Heart left ventricle (tissue), 16 donors: ENCODE data around the gene BRCA2. TPM values are rescaled to one million over a fixed set of nuclear protein-coding genes. Genes with fewer than 3 reads are reported as not detected.

Experiments used
- ATAC-seq, 4 donors: fragments of 200-7000 bp; cut with Tn5 transposase; one replicate each; pipeline ENCODE4 v1.9.1; 2020 to 2022; ENCODE audit warnings: moderate library complexity in 4 of 4, mild to moderate bottlenecking in 3 of 4, moderate number of reproducible peaks in 1 of 4
- DNase-seq, 5 donors: peaks; one replicate each; pipeline ENCODE4 v3.0.0-alpha.2; 2020
- H3K27ac ChIP-seq, 12 donors: fragments of 200-600 bp; sonication (generic) in 4 of 12; one replicate each; pipeline versions ENCODE4 v1.5.0 to v1.8.0; 2016 to 2022; ENCODE audit warnings: mild to moderate bottlenecking in 2 of 12
- H3K27me3 ChIP-seq, 9 donors: fragments of 200-600 bp; sonication (generic) in 2 of 9; one replicate each; pipeline versions ENCODE4 v1.5.1 to v1.8.0; 2016 to 2022; ENCODE audit warnings: mild to moderate bottlenecking in 3 of 9
- H3K36me3 ChIP-seq, 9 donors: fragments of 200-600 bp; sonication (generic) in 2 of 9; one replicate each; pipeline versions ENCODE4 v1.5.0 to v1.8.0; 2018 to 2022; ENCODE audit warnings: mild to moderate bottlenecking in 2 of 9
- H3K4me1 ChIP-seq, 12 donors: fragments of 200-600 bp; sonication (generic) in 4 of 12; one replicate each; pipeline versions ENCODE4 v1.5.0 to v1.8.0; 2016 to 2022; ENCODE audit warnings: mild to moderate bottlenecking in 3 of 12
- H3K4me3 ChIP-seq, 12 donors: fragments of 200-600 bp; sonication (generic) in 4 of 12; one replicate each; pipeline versions ENCODE4 v1.5.0 to v1.8.0; 2017 to 2022; ENCODE audit warnings: mild to moderate bottlenecking in 9 of 12, moderate library complexity in 4 of 12
- H3K9me3 ChIP-seq, 12 donors: fragments of 200-600 bp; sonication (generic) in 4 of 12; one replicate each; pipeline versions ENCODE4 v1.5.0 to v1.8.0; 2016 to 2022; ENCODE audit warnings: mild to moderate bottlenecking in 1 of 12
- POLR2A ChIP-seq, 2 donors: fragments of 450-650 bp; IDR thresholded peaks; one replicate each; pipeline ENCODE4 v1.6.1; 2017; ENCODE audit warnings: antibody characterized with exemption in 2 of 2, mild to moderate bottlenecking in 2 of 2, moderate library complexity in 2 of 2
- WGBS, 4 donors: extraction: QIAGEN DNeasy Blood & Tissue Kit in 2 of 4; methylation state at CpG; one replicate each; pipeline versions ENCODE4 v1.1.5 to v1.1.7; 2013 to 2018; 5-methylcytosine and 5-hydroxymethylcytosine counted together
- intact Hi-C, 10 donors: fragments of 100-400 bp; cut with DNase I; formaldehyde crosslinking; loops; one replicate each; pipeline versions ENCODE4 v1.11.1 to v1.14.2; 2022
- polyA plus RNA-seq, 2 donors: library from polyadenylated mRNA; stranded (reverse); fragments of 200-250 nt; gene quantifications; one replicate each; pipeline ENCODE4 v1.2.3, GENCODE V29; 2013
- total RNA-seq, 9 donors: library from RNA; depleted of rRNA in 2 of 9; stranded (reverse); fragments of >200 nt in 2 of 9; fragmentation: NEBNext Ultra II Directional in 3 of 9; extraction: Animal tissue kit (Norgen Biotek cat#: 25700) in 3 of 9; gene quantifications; one replicate each; pipeline versions ENCODE4 v1.1.0 to v1.2.4, GENCODE V29; 2016 to 2023
- TF ChIP-seq, protein P1 (sequence below), 12 donors: fragments of 200-600 bp; sonication (generic) in 4 of 12; IDR thresholded peaks; one replicate each; pipeline versions ENCODE4 v1.5.0 to v1.8.0; 2018 to 2022; ENCODE audit warnings: antibody characterized with exemption in 12 of 12, mild to moderate bottlenecking in 5 of 12
- donor health status: ischemic (EF 13 %, LVEDD 7.1; RV severe dilation, severe dysfunction).
- donor health status: healthy with polysubstance abuse.
- donor health status: DM: no; HTN: yes; CAD: no.
- donor health status: DM: no; HTN: no; CAD: no.
- donor health status: ischemic (EF 25% LVEDD 6.9; RV normal size, moderate dysfunction).
- donor health status: ischemic (EF 25% LVEDD 5.7; RV mildly dilated, moderate dysfunction).
- donor health status: healthy.
- donor health status: DM: yes; HTN: yes; CAD: no.
- donor health status: ischemic (EF 35%, LVEDD 5.7; RV mildly dilated, moderate dysfunction).
- donor health status: nonischemic (EF 11% LVEDD 7.7; RV severe dilation, severe dysfunction).
- donor health status: DM: yes; HTN: yes; CAD: no.
- donor health status: PGD.
- donor health status: ischemic (EF 29% LVEDD 5.4; RV normal size, mild dysfunction).
- donor health status: nonischemic (EF 23%, LVEDD 6.1; RV moderate dilation, normal function).

Gene BRCA2
- total and polyA plus RNA-seq, 11 donors = 0.04 to 5.2 (median 0.28) TPM

DNA sequence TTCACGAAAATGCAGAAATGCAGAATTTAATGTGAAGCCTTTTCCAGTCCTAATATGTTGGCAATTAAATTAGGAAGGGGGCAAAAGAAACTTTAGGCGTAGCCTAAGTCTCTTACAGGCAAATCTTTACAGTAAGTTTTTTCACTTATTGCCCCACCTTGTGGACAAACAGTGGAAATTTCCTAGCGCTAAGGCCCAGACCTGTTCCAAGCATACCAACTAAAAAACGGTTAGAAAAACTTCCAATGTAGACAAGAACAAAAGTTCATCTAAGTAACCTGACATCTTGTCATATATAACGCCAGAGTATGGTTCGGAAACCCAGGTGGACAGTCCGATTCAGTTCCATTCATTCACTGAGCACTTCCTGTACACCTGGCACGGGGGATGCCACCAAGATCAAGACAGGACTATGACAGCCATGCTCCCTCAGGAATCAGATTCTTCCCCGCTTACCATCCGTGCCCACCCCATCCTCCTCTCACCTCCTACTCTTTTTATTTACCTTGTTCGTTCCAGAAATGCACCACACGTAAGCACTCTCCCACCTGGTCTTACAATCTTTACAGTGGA, 5.1 kb upstream of the BRCA2 start:
- no peak for DNase-seq
- Histone ChIP-seq H3K4me3 (peak overlapping the region in 8 of 12 donors; percentile 2 to 41 (median 24)), H3K9me3 (no peaks in the 10 kb centered on the region), H3K27me3 (no peaks in the 10 kb centered on the region), H3K4me1 (peaks cover 0 to 18% (median 4%) of the 10 kb centered on the region in 12 donors), H3K27ac (peak overlapping the region in 3 of 12 donors; percentile 5 to 36 (median 15)), H3K36me3 (no peaks in the 10 kb centered on the region)
- WGBS, 4 donors = 36 to 46% (median 40%) methylated on average over 12 of the region's 12 CpGs
- intact Hi-C loops = loop anchor here (1.0 to 10.0 kb wide), 13 partner anchors 63 to 485 kb away; no protein-coding TSS in a partner anchor
- ATAC-seq = peak; percentile 24 to 78 (median 74)
- TF ChIP-seq POLR2A (IDR thresholded peaks at IDR 0.05) = no peak
- TF ChIP-seq, protein P1, sequence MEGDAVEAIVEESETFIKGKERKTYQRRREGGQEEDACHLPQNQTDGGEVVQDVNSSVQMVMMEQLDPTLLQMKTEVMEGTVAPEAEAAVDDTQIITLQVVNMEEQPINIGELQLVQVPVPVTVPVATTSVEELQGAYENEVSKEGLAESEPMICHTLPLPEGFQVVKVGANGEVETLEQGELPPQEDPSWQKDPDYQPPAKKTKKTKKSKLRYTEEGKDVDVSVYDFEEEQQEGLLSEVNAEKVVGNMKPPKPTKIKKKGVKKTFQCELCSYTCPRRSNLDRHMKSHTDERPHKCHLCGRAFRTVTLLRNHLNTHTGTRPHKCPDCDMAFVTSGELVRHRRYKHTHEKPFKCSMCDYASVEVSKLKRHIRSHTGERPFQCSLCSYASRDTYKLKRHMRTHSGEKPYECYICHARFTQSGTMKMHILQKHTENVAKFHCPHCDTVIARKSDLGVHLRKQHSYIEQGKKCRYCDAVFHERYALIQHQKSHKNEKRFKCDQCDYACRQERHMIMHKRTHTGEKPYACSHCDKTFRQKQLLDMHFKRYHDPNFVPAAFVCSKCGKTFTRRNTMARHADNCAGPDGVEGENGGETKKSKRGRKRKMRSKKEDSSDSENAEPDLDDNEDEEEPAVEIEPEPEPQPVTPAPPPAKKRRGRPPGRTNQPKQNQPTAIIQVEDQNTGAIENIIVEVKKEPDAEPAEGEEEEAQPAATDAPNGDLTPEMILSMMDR (IDR thresholded peaks at IDR 0.05) = peak; percentile 69 to 87 (median 74)

DNA sequence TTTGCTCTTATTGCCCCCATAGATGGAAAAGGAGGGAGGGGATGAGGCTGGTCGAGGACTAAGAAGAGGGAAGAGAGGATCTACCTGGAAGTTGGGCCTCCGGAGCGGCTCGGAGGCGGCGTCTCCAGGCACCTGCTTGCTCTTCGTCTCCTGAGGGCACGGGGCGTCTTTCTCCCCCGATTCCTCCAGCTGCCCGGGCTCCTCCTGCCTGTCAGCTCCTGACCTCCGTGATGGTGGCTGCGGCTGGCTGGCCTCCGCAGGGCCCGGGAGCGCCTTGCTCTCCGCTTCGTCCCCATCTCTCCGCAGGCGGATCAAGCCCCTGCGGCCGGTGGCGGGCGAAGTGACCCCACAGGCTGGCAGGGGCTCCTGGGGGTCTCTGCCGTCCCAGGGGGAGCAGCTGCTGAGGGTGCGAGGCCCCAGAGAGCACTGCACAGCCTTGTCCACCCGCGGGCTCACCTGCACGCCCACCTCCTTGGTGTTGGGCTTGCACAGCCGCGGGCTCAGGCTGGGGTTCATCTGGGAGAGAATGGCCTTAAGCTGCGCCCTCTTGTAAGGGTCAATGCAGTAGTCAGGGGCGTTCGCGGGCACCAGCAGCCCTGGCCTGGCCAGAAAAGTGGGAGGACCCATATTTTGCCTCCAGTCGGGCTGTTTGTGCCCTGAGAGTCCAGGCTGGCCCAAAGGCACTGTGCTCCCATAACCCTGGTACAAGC, 4.0 kb upstream of the BRCA2 start:
- H3K4me3 ChIP-seq = no peak overlapping the region
- TF ChIP-seq, protein P1 (IDR thresholded peaks at IDR 0.05) = no peak
- no peak for TF ChIP-seq POLR2A (IDR thresholded peaks at IDR 0.05)

DNA sequence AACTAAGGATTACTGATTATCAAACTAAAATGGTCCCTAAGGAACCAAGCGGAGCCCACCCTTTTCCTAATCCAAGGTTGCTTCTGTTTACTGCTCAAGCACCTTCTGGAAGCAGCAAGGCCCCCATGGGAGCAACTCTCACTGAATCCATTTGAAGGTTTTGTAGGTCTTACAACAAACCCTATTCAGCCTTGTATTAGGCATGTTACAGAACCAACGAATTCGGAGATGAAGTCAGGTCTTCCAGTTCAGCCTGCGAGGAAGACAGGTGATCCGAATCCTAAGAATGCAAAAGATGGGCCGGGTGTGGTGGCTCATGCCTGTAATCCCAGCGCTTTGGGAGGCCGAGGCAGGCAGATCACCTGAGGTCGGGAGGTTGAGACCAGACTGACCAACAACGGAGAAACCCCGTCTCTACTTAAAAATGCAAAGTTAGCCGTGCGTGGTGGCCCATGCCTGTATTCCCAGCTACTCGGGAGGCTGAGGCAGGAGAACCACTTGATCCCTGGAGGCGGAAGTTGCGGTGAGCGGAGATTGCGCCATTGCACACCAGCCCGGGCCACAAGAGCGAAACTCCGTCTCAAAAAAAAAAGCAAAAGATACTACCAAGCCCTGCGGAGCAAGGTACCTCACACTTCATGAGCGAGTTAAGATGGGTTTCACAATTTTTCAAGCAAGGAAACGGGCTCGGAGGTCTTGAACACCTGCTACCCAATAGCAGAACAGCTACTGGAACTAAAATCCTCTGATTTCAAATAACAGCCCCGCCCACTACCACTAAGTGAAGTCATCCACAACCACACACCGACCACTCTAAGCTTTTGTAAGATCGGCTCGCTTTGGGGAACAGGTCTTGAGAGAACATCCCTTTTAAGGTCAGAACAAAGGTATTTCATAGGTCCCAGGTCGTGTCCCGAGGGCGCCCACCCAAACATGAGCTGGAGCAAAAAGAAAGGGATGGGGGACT, 754 bp upstream of the BRCA2 start:
- Histone ChIP-seq H3K4me3 (peak overlapping the region; percentile 43 to 91 (median 79)), H3K27me3 (no peaks in the 10 kb centered on the region), H3K4me1 (peaks cover 0 to 34% (median 6%) of the 10 kb centered on the region in 12 donors), H3K9me3 (no peaks in the 10 kb centered on the region), H3K36me3 (no peaks in the 10 kb centered on the region), H3K27ac (peak overlapping the region; percentile 74 to 99 (median 92))
- 74 to 79% (median 76%) methylated on average over 32 of the region's 32 CpGs for WGBS, 4 donors
- TF ChIP-seq POLR2A (IDR thresholded peaks at IDR 0.05) = no peak
- TF ChIP-seq, protein P1 (IDR thresholded peaks at IDR 0.05) = no peak
- peak; percentile 25 to 45 (median 41) for ATAC-seq
- peak; percentile 41 to 81 (median 59) for DNase-seq
- intact Hi-C loops = loop anchor here in 9 of 10 donors (5.0 to 10.0 kb wide), 10 partner anchors 67 to 490 kb away; partner anchors contain the start of gene N4BP2L2 (in 1 of the 9)

More for the DNA sequence above, 4.0 kb upstream of the BRCA2 start:
- WGBS, 4 donors = 89 to 92% (median 91%) methylated on average over 30 to 36 of the region's 36 CpGs
- peaks cover 0 to 22% (median 7%) of the 10 kb centered on the region in 12 donors for H3K4me1 ChIP-seq
- no peaks in the 10 kb centered on the region for H3K9me3 ChIP-seq
- H3K36me3 ChIP-seq = no peaks in the 10 kb centered on the region
- no peaks in the 10 kb centered on the region for H3K27me3 ChIP-seq
- DNase-seq (peak in 2 of 5 donors; percentile 20 to 64), ATAC-seq (no peak)
- intact Hi-C loops = loop anchor here (2.0 to 10.0 kb wide), 12 partner anchors 64 to 487 kb away; no protein-coding TSS in a partner anchor
- H3K27ac ChIP-seq = no peak overlapping the region
